Peyer's patch (tissue), 4 donors: ENCODE results near the gene C3orf33.

Source experiments
- POLR2A ChIP-seq, 2 donors: fragments of 450-650 bp; IDR thresholded peaks; one replicate each; pipeline ENCODE4 v1.5.1; 2017; ENCODE audit warnings: antibody characterized with exemption in 2 of 2, mild to moderate bottlenecking in 2 of 2, moderate library complexity in 2 of 2
- TF ChIP-seq, protein P1 (sequence below), 6 experiments: fragments of 450-650 bp in 4 of 6; fragments of 200-600 bp in 2 of 6; sonication (generic) in 1 of 6; IDR thresholded peaks; one replicate each; pipeline ENCODE4 v1.5.1; 2017 to 2019; ENCODE audit warnings: antibody characterized with exemption in 6 of 6, mild to moderate bottlenecking in 3 of 6, moderate library complexity in 1 of 6

DNA sequence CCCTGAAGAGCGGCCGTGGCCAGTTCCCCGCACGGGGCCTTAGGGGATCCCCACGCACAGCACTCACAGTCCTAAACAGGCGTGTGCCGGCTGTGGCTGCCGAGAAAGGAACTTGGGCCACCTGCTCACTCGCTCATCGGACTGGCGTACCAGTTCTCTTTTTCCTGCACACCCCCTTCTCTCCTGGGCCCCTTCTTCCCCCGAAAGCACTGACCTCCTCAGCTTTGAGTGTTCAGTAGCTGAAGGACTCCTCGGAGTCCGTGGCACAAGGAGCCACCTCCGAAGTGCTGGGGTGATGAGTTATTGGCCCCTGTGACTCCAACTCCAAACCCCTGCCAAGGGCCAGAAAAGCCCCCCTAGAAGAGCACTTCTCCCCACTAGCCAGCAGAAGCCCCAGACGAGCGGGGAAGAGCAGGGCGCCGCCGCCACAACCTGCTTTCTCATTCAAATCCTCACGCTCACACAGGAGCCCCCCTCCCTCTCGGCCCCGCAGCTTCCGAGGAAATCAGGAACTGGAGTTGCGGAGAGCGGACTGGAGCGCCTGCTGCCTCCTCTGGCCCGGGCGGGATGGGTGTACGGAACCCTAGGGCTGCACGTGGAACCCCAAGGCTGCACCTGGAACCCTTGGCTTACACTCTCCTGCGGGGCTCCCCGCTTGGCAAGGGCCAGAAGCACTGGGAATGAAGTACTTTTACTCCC is 61.3 kb downstream of the C3orf33 start, which contains the start of gene PLCH1:
- TF ChIP-seq, protein P1, sequence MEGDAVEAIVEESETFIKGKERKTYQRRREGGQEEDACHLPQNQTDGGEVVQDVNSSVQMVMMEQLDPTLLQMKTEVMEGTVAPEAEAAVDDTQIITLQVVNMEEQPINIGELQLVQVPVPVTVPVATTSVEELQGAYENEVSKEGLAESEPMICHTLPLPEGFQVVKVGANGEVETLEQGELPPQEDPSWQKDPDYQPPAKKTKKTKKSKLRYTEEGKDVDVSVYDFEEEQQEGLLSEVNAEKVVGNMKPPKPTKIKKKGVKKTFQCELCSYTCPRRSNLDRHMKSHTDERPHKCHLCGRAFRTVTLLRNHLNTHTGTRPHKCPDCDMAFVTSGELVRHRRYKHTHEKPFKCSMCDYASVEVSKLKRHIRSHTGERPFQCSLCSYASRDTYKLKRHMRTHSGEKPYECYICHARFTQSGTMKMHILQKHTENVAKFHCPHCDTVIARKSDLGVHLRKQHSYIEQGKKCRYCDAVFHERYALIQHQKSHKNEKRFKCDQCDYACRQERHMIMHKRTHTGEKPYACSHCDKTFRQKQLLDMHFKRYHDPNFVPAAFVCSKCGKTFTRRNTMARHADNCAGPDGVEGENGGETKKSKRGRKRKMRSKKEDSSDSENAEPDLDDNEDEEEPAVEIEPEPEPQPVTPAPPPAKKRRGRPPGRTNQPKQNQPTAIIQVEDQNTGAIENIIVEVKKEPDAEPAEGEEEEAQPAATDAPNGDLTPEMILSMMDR (IDR thresholded peaks at IDR 0.05): no peak
- TF ChIP-seq POLR2A (IDR thresholded peaks at IDR 0.05): peak in 1 of 2 donors; percentile 27
